ENCODE data around the gene PPARG.

The PPARG gene

DNA sequence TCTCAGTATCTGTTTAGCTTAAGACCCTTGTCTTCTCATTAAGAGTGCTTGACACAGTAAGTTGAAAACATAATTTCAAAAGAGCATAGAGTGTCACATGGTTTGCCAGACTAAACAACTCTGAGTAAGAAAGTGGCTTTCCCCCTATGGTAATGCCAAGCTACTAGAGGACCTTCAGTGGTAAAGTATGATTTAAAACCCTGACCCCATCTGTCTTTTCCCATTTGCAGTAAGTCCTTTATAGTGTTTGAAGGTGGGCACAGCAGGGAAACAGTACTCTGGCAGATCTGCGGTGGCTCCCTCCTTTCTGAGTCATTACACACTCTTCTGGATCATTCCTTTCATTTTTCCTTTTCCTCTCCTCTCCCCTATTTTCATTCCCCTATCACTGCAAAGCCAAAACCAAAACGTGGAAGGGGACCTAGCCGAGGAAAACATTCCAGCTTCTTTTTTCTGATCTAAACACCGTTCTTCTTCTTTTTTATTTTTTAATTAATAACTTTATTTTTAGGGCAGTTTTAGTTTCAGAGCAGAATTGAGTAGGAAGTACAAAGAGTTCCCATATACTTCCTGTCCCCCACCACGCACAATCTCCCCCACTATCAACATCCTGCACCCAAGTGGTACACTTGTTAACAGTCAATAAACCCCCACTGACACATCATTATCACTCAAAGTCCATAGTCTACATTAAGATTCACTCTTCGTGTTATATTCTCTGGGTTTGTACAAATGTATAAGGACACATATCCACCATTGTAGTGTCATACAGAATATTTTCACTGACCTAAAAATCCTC lies 74.7 kb downstream of the PPARG start:
- no peak for DNase-seq
- H3K36me3 Mint-ChIP-seq (ENCODE audit: low read depth) = no peaks in the 10 kb centered on the region
- H3K27me3 Mint-ChIP-seq (ENCODE audit: low read depth, poor library complexity) = no peaks in the 10 kb centered on the region
- peaks cover 8% of the 10 kb centered on the region for H3K9me3 Mint-ChIP-seq
- H3K4me3 Mint-ChIP-seq = no peak overlapping the region
- H3K27ac Mint-ChIP-seq = no peak overlapping the region
- TF ChIP-seq, protein P1, sequence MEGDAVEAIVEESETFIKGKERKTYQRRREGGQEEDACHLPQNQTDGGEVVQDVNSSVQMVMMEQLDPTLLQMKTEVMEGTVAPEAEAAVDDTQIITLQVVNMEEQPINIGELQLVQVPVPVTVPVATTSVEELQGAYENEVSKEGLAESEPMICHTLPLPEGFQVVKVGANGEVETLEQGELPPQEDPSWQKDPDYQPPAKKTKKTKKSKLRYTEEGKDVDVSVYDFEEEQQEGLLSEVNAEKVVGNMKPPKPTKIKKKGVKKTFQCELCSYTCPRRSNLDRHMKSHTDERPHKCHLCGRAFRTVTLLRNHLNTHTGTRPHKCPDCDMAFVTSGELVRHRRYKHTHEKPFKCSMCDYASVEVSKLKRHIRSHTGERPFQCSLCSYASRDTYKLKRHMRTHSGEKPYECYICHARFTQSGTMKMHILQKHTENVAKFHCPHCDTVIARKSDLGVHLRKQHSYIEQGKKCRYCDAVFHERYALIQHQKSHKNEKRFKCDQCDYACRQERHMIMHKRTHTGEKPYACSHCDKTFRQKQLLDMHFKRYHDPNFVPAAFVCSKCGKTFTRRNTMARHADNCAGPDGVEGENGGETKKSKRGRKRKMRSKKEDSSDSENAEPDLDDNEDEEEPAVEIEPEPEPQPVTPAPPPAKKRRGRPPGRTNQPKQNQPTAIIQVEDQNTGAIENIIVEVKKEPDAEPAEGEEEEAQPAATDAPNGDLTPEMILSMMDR (IDR thresholded peaks at IDR 0.05) = no peak
- H3K4me1 Mint-ChIP-seq = no peaks in the 10 kb centered on the region

DNA sequence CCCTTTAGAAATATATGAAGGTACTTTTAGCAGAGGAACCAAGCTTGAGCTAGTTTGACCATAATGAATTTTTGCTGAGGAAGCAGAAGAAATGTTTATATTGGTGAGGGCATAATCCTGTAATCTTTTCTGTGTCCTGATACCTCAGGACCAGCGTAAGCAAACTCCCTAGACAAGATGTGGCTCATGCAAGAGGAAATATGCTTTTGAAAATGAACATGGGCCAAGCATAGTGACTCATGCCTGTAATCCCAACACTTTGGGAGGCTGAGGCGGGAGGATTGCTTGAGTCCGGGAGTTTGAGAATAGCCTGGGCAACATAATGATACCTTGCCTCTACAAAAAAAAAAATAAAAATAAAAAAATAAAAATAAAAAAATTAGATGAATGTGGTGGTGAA lies 78.5 kb downstream of the PPARG start:
- H3K27ac Mint-ChIP-seq = no peak overlapping the region

DNA sequence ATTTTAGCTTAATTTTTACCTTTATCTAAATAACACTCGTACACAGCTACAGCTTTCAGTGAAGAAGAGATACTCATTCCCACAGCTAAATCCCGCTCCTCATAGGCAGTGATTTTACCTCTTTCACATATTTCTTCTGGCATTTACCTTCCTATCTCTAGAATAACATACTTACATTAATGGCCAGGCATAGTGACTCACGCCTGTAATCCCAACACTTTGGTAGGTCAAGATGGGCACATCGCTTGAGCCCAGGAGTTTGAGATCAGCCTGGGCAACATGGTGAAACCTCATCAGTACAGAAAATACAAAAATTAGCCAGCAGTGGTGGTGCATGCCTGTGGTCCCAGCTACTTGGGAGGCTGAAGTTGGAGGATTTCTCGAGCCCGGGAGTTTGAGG lies 80.2 kb downstream of the PPARG start:
- no peak overlapping the region for H3K4me3 Mint-ChIP-seq
- no peak overlapping the region for H3K27ac Mint-ChIP-seq
- no peaks in the 10 kb centered on the region for H3K36me3 Mint-ChIP-seq (ENCODE audit: low read depth)
- no peaks in the 10 kb centered on the region for H3K4me1 Mint-ChIP-seq
- DNase-seq = no peak
- peaks cover 7% of the 10 kb centered on the region for H3K27me3 Mint-ChIP-seq (ENCODE audit: low read depth, poor library complexity)
- H3K9me3 Mint-ChIP-seq = peaks cover 8% of the 10 kb centered on the region
- TF ChIP-seq, protein P1 (IDR thresholded peaks at IDR 0.05) = no peak

More for the DNA sequence above, 78.5 kb downstream of the PPARG start:
- DNase-seq = no peak
- Mint-ChIP-seq H3K27me3 (ENCODE audit: low read depth, poor library complexity) (no peaks in the 10 kb centered on the region), H3K36me3 (ENCODE audit: low read depth) (no peaks in the 10 kb centered on the region), H3K9me3 (peaks cover 8% of the 10 kb centered on the region), H3K4me1 (no peaks in the 10 kb centered on the region), H3K4me3 (no peak overlapping the region)
- TF ChIP-seq, protein P1 (IDR thresholded peaks at IDR 0.05) = no peak

DNA sequence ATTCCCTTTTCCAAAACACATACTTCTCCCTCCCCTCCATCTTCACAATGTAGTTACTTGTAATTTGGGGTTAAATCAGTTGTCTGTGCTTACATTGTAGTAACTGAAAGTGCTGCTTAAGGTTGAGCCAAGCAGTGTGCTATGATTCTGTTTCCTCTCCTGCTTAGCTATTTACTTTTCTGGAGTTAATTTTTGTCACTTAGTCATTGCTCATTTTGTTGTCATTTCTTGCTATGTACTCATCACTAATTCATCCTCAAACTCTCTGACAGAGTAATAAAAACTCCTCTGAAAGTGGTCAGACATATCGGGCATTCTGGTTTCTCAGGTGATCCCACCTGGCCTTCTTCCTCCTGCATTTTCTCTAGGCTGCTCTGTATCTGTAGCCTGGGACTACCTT lies 80.7 kb downstream of the PPARG start:
- DNase-seq = no peak
- no peak overlapping the region for H3K27ac Mint-ChIP-seq
- no peaks in the 10 kb centered on the region for H3K36me3 Mint-ChIP-seq (ENCODE audit: low read depth)
- H3K4me3 Mint-ChIP-seq = no peak overlapping the region
- TF ChIP-seq, protein P1 (IDR thresholded peaks at IDR 0.05) = no peak
- peaks cover 8% of the 10 kb centered on the region for H3K9me3 Mint-ChIP-seq
- peaks cover 8% of the 10 kb centered on the region for H3K27me3 Mint-ChIP-seq (ENCODE audit: low read depth, poor library complexity)
- no peaks in the 10 kb centered on the region for H3K4me1 Mint-ChIP-seq

DNA sequence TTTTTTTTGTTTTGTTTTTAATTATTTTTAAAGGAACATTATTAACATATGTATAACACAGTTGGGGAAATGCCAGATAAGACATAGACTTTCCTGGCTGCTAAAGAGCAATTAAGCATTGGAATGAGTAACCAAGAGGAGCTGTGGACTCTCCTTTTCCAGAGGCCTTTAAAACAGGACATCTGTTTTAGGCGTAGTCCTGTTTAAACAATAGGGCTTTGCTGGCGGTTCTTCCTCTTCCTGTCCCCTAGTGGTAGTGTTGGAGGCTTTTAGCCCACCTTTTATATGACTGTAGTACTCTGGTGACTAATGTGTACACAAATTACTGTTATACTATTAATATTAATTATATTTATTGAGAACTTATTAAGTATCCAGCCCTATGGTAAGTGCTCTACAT lies 81.9 kb downstream of the PPARG start:
- DNase-seq = no peak
- Mint-ChIP-seq H3K27me3 (ENCODE audit: low read depth, poor library complexity) (peaks cover 13% of the 10 kb centered on the region), H3K4me1 (no peaks in the 10 kb centered on the region), H3K4me3 (no peak overlapping the region), H3K27ac (no peak overlapping the region), H3K9me3 (peaks cover 8% of the 10 kb centered on the region), H3K36me3 (ENCODE audit: low read depth) (no peaks in the 10 kb centered on the region)
- TF ChIP-seq, protein P1 (IDR thresholded peaks at IDR 0.05) = peak; percentile 9
